ENCODE results near the gene ZNF331. TPM values are rescaled to one million over a fixed set of nuclear protein-coding genes. Genes with fewer than 3 reads are reported as not detected.

The ZNF331 gene
- total and polyA plus RNA-seq, 2 of the 8 experiments (the other 6 are each of a cell fraction or from before 2014, with no cell fraction given), result 30.0 to 44.1 TPM

DNA sequence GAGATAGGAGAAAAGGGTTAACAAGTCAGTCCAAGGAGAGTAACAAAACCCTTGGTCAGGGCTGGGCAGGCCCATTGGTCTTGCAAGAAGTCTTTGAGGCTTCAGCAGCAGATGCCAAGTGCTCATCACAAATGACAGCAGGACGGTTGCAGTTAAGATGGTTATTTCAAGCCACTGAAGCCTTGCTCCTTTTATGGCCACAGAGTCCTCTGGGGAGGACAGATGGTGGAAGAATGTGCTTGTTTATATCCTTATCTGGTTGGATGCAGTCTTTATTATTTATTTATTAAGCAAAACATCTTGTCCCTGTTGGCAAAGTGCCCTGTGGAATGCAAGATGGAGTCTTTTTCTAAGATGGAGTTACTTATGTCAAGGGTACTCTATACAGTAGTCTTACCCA lies 19.2 kb upstream of the ZNF331 start (continued):
- TF ChIP-seq, protein P1, sequence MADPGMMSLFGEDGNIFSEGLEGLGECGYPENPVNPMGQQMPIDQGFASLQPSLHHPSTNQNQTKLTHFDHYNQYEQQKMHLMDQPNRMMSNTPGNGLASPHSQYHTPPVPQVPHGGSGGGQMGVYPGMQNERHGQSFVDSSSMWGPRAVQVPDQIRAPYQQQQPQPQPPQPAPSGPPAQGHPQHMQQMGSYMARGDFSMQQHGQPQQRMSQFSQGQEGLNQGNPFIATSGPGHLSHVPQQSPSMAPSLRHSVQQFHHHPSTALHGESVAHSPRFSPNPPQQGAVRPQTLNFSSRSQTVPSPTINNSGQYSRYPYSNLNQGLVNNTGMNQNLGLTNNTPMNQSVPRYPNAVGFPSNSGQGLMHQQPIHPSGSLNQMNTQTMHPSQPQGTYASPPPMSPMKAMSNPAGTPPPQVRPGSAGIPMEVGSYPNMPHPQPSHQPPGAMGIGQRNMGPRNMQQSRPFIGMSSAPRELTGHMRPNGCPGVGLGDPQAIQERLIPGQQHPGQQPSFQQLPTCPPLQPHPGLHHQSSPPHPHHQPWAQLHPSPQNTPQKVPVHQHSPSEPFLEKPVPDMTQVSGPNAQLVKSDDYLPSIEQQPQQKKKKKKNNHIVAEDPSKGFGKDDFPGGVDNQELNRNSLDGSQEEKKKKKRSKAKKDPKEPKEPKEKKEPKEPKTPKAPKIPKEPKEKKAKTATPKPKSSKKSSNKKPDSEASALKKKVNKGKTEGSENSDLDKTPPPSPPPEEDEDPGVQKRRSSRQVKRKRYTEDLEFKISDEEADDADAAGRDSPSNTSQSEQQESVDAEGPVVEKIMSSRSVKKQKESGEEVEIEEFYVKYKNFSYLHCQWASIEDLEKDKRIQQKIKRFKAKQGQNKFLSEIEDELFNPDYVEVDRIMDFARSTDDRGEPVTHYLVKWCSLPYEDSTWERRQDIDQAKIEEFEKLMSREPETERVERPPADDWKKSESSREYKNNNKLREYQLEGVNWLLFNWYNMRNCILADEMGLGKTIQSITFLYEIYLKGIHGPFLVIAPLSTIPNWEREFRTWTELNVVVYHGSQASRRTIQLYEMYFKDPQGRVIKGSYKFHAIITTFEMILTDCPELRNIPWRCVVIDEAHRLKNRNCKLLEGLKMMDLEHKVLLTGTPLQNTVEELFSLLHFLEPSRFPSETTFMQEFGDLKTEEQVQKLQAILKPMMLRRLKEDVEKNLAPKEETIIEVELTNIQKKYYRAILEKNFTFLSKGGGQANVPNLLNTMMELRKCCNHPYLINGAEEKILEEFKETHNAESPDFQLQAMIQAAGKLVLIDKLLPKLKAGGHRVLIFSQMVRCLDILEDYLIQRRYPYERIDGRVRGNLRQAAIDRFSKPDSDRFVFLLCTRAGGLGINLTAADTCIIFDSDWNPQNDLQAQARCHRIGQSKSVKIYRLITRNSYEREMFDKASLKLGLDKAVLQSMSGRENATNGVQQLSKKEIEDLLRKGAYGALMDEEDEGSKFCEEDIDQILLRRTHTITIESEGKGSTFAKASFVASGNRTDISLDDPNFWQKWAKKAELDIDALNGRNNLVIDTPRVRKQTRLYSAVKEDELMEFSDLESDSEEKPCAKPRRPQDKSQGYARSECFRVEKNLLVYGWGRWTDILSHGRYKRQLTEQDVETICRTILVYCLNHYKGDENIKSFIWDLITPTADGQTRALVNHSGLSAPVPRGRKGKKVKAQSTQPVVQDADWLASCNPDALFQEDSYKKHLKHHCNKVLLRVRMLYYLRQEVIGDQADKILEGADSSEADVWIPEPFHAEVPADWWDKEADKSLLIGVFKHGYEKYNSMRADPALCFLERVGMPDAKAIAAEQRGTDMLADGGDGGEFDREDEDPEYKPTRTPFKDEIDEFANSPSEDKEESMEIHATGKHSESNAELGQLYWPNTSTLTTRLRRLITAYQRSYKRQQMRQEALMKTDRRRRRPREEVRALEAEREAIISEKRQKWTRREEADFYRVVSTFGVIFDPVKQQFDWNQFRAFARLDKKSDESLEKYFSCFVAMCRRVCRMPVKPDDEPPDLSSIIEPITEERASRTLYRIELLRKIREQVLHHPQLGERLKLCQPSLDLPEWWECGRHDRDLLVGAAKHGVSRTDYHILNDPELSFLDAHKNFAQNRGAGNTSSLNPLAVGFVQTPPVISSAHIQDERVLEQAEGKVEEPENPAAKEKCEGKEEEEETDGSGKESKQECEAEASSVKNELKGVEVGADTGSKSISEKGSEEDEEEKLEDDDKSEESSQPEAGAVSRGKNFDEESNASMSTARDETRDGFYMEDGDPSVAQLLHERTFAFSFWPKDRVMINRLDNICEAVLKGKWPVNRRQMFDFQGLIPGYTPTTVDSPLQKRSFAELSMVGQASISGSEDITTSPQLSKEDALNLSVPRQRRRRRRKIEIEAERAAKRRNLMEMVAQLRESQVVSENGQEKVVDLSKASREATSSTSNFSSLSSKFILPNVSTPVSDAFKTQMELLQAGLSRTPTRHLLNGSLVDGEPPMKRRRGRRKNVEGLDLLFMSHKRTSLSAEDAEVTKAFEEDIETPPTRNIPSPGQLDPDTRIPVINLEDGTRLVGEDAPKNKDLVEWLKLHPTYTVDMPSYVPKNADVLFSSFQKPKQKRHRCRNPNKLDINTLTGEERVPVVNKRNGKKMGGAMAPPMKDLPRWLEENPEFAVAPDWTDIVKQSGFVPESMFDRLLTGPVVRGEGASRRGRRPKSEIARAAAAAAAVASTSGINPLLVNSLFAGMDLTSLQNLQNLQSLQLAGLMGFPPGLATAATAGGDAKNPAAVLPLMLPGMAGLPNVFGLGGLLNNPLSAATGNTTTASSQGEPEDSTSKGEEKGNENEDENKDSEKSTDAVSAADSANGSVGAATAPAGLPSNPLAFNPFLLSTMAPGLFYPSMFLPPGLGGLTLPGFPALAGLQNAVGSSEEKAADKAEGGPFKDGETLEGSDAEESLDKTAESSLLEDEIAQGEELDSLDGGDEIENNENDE (IDR thresholded peaks at IDR 0.05; ENCODE audit: insufficient replicate concordance, low read length), result no peak
- TF ChIP-seq RFX5 (IDR thresholded peaks at IDR 0.05; ENCODE audit: borderline replicate concordance, low read depth, low read length) (no peak), FOSL1 (IDR thresholded peaks at IDR 0.05; ENCODE audit: insufficient read depth, low read depth, low read length) (no peak), SP1 (IDR thresholded peaks at IDR 0.05; ENCODE audit: low read depth, low read length) (no peak), RXRA (IDR thresholded peaks at IDR 0.05; ENCODE audit: insufficient read depth, low read depth, low read length) (no peak), BACH1 (IDR thresholded peaks at IDR 0.05; ENCODE audit: low read length) (no peak), HDAC2 (IDR thresholded peaks at IDR 0.05; ENCODE audit: borderline replicate concordance in 1 of 2, low read depth in 2 of 2, low read length in 2 of 2) (no peak), KDM5A (IDR thresholded peaks at IDR 0.05; ENCODE audit: low read length) (no peak)

Measured in H1 (cell line).